ENCODE data around the gene SLC36A4.
"Not testable (repeated sequence)": the region's sequence is repeated elsewhere in the genome, so short reads cannot be mapped to it uniquely, and the experiment has no call there.

The SLC36A4 gene

DNA sequence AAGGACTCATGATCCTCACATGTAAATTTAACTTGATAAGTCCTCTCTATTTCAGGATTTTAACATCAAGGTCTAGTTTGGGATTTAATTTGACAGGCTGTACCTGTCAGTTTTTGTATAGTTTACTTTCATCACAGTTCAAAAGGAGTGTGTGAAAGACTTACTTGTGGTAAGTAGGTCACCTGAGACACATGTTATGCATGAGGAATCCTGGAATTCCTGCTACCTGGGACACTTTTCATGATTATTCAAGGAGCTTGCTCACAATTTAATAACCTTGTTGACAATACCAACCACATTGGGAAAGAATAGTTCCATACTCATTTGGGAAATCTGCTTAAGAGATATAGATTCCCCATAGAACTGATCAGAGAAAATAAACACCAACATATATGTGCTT is 15.8 kb upstream of the SLC36A4 start:
- Mint-ChIP-seq H3K27ac (no peak overlapping the region), H3K9me3 (peaks cover 6% of the 10 kb centered on the region), H3K36me3 (ENCODE audit: low read depth) (peaks cover 4% of the 10 kb centered on the region), H3K4me1 (ENCODE audit: low read depth) (no peaks in the 10 kb centered on the region), H3K4me3 (no peak overlapping the region), H3K27me3 (peaks cover 1% of the 10 kb centered on the region)
- intact Hi-C loops (cut with micrococcal nuclease): no loop called here

DNA sequence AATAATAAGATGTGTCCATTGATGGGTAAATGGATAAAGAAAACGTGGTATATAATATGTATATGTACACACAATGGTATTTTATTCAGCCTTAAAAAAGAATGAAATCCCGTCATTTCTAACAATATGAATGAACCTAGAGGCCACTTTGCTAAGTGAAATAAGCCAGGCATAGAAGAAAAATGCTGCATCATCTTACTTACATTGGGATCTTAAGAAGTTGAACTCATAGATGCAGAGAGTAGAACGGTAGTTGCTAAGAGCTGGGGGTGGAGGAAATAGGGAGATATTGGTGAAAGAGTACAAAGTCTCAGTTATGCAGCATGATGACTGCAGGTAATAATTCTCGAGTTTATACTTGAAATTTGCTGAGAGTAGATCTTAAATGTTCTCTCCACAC is 14.3 kb upstream of the SLC36A4 start:
- Mint-ChIP-seq H3K27ac (no peak overlapping the region), H3K9me3 (peaks cover 13% of the 10 kb centered on the region), H3K27me3 (peaks cover 1% of the 10 kb centered on the region), H3K4me1 (ENCODE audit: low read depth) (no peaks in the 10 kb centered on the region), H3K36me3 (ENCODE audit: low read depth) (peaks cover 9% of the 10 kb centered on the region), H3K4me3 (no peak overlapping the region)
- intact Hi-C loops (cut with micrococcal nuclease): no loop called here

DNA sequence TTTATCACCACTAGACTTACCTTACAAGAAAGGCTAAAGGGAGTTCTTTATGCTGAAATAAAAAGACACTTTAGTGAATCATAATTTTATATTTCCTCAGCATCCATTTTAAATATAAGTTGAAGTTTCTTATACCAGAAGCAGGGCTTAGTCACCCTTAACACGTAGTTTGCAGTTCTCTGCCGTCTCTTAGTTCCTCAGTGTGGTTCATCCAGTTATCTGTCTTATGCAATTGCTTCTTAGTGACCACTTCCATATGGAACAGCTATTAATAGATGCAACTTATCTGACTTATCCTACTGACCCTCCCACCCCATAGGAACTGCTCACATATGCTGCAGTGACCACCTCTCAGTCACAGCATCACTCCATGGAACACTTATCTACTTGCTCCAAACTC is 11.7 kb upstream of the SLC36A4 start:
- Mint-ChIP-seq H3K4me3 (no peak overlapping the region), H3K36me3 (ENCODE audit: low read depth) (peaks cover 9% of the 10 kb centered on the region), H3K27me3 (peaks cover 1% of the 10 kb centered on the region), H3K4me1 (ENCODE audit: low read depth) (no peaks in the 10 kb centered on the region), H3K9me3 (peaks cover 13% of the 10 kb centered on the region), H3K27ac (no peak overlapping the region)
- intact Hi-C loops (cut with micrococcal nuclease): no loop called here

GRCh38 chr11:93208663-93209270 is 11.0 kb upstream of the SLC36A4 start:
- peaks cover 1% of the 10 kb centered on the region for H3K27me3 Mint-ChIP-seq
- H3K4me1 Mint-ChIP-seq (ENCODE audit: low read depth): no peaks in the 10 kb centered on the region
- no peak overlapping the region for H3K27ac Mint-ChIP-seq
- H3K36me3 Mint-ChIP-seq (ENCODE audit: low read depth): peaks cover 9% of the 10 kb centered on the region
- H3K9me3 Mint-ChIP-seq: peaks cover 13% of the 10 kb centered on the region
- H3K4me3 Mint-ChIP-seq: no peak overlapping the region
- intact Hi-C loops (cut with micrococcal nuclease): no loop called here

GRCh38 chr11:93199616-93200015 is 1.8 kb upstream of the SLC36A4 start:
- no peak overlapping the region for H3K4me3 Mint-ChIP-seq
- intact Hi-C loops (cut with micrococcal nuclease): loop anchor here (5.0 to 10.0 kb wide), 5 partner anchors 115 to 928 kb away; partner anchors contain the start of genes C11orf54, MED17, PANX1 and TAF1D
- no peaks in the 10 kb centered on the region for H3K27me3 Mint-ChIP-seq
- H3K9me3 Mint-ChIP-seq: peaks cover 8% of the 10 kb centered on the region
- H3K27ac Mint-ChIP-seq: peak overlapping the region; percentile 32
- H3K4me1 Mint-ChIP-seq (ENCODE audit: low read depth): peaks cover 42% of the 10 kb centered on the region
- H3K36me3 Mint-ChIP-seq (ENCODE audit: low read depth): peaks cover 5% of the 10 kb centered on the region

GRCh38 chr11:93198215-93198845 is 539 bp upstream of the SLC36A4 start:
- Mint-ChIP-seq H3K4me1 (ENCODE audit: low read depth) (peaks cover 50% of the 10 kb centered on the region), H3K4me3 (peak overlapping the region; percentile 87), H3K9me3 (peaks cover 10% of the 10 kb centered on the region), H3K27ac (peak overlapping the region; percentile 96), H3K27me3 (no peaks in the 10 kb centered on the region), H3K36me3 (ENCODE audit: low read depth) (peaks cover 5% of the 10 kb centered on the region)
- intact Hi-C loops (cut with micrococcal nuclease): loop anchor here (5.0 to 10.0 kb wide), 5 partner anchors 114 to 929 kb away; partner anchors contain the start of genes C11orf54, MED17, PANX1 and TAF1D

DNA sequence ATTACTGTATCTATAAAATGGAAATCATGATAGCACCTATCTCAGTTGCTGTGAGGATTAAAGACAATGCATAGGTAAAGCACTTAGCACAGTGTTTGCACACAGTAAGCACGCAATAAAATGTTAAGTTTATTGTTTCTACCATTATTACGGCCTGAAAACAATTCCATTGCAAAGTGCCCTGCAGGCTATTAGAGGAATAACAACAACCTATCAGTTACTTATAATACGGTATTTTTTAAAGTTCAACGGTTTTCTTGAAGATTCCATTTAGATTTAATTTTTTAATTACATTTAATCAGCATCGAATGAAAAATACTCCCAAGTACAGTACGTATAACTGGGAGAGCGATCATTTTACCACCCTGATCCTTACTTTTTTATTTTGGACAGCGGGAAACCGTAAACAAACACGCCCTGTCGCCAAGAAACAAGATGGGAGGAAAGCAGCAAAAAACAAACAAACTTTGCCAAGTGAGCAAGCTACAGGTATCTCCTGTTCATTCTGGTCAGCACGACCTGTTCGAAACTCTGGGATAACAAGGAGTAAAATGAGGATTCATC is 893 bp downstream of the SLC36A4 start:
- Mint-ChIP-seq H3K27me3 (no peaks in the 10 kb centered on the region), H3K4me1 (ENCODE audit: low read depth) (peaks cover 55% of the 10 kb centered on the region), H3K4me3 (peak overlapping the region; percentile 87), H3K9me3 (peaks cover 10% of the 10 kb centered on the region), H3K27ac (peak overlapping the region; percentile 96), H3K36me3 (ENCODE audit: low read depth) (peaks cover 5% of the 10 kb centered on the region)
- intact Hi-C loops (cut with micrococcal nuclease): loop anchor here (1.0 to 10.0 kb wide), 6 partner anchors 112 to 930 kb away; partner anchors contain the start of genes C11orf54, CEP295, MED17 and PANX1

- Mint-ChIP-seq H3K27ac (peak overlapping the region; percentile 60), H3K36me3 (ENCODE audit: low read depth) (peaks cover 5% of the 10 kb centered on the region), H3K9me3 (peaks cover 10% of the 10 kb centered on the region), H3K27me3 (no peaks in the 10 kb centered on the region), H3K4me3 (no peak overlapping the region), H3K4me1 (ENCODE audit: low read depth) (peaks cover 41% of the 10 kb centered on the region)
- intact Hi-C loops (cut with micrococcal nuclease): loop anchor here (5.0 to 10.0 kb wide), 5 partner anchors 110 to 933 kb away; partner anchors contain the start of genes C11orf54, MED17, PANX1 and TAF1D
These were observed 3.0 kb downstream of the SLC36A4 start for GRCh38 chr11:93194673-93195291.

DNA sequence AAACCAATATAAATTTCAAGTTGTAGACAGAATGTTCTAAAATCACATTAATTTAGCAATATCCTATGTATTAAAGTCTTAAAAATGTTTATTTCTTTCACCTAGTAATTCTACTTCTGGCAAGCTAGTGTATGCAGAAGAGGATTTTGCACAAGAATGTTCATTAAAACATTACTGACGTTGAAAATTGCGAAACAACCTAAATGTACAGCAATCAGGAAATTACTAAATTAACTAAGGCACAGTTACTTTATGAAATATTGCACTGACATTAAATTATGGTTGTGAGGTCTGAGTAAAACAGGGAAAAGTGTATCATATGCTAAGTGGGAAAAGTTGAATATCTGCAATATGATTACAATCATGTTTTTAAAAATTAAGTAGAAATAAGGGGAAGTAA is 4.1 kb downstream of the SLC36A4 start:
- Mint-ChIP-seq H3K36me3 (ENCODE audit: low read depth) (peaks cover 5% of the 10 kb centered on the region), H3K4me1 (ENCODE audit: low read depth) (peaks cover 34% of the 10 kb centered on the region), H3K9me3 (peaks cover 10% of the 10 kb centered on the region), H3K4me3 (peak overlapping the region; percentile 36), H3K27ac (peak overlapping the region; percentile 69), H3K27me3 (no peaks in the 10 kb centered on the region)
- intact Hi-C loops (cut with micrococcal nuclease): loop anchor here (10.0 kb wide), 2 partner anchors 109 to 591 kb away; partner anchors contain the start of gene MED17

DNA sequence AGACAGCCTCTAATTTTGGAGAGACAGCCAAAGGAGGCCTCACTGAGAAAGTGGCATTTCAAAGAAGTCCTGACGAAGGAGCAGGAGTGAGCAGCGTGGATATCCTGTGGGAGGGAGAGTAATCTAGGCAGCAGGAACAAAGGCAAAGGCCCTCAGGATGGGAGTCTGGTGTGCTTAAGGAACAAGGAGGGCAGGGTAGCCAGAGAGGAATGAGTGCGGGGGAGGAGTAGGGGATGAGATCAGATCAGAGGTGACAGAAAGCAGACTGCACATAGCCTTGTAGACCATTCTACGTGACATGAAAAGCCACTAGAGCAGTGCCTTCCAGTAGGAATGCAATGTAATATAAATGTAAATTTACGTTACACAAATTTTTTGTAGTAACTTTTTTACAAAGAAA is 5.6 kb downstream of the SLC36A4 start:
- intact Hi-C loops (cut with micrococcal nuclease): loop anchor here (10.0 kb wide), 2 partner anchors 107 to 593 kb away; partner anchors contain the start of gene MED17

DNA sequence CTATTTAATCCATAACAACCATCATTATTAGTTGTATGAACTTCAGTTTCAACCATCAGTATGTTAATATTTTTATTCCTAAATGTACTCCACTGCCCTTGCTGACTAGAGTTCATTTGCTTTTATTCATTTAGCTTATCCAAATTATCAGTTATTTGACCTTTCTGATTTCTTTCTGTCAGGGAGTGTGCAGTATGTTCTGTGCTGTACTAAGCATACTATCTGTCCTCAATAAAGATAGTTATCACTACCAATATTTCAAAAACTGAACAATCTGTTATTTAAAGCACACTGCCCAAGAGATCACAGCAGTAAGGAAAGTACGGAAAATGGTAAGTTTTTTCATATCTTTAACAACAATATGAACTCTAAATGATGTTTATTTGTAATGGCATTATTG is 8.3 kb downstream of the SLC36A4 start:
- intact Hi-C loops (cut with micrococcal nuclease): no loop called here
- Mint-ChIP-seq H3K36me3 (ENCODE audit: low read depth) (peaks cover 15% of the 10 kb centered on the region), H3K4me3 (no peak overlapping the region)

More for the DNA sequence above, 5.6 kb downstream of the SLC36A4 start:
- Mint-ChIP-seq H3K27ac (peak overlapping the region; percentile 60), H3K4me1 (ENCODE audit: low read depth) (peaks cover 35% of the 10 kb centered on the region), H3K27me3 (no peaks in the 10 kb centered on the region), H3K4me3 (no peak overlapping the region), H3K36me3 (ENCODE audit: low read depth) (peaks cover 11% of the 10 kb centered on the region), H3K9me3 (peaks cover 20% of the 10 kb centered on the region)

DNA sequence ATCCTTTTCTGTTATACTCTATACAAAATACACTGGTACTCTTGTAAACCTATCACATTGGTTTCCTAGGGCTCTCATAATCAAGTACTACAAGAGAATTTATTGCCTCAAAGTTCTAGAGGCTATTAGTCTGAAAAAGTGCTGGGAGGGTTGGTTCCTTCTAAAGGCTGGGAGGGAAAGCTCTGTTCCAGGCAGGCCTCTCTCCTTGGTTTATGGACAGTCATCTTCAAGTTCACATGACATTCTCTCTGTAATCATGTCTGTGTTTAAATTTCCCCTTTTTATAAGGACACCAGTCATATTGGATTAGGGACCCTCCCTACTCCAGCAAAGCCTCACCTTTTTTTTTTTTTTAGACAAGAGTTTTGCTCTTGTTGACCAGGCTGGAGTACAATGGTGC is 9.1 kb downstream of the SLC36A4 start:
- Mint-ChIP-seq H3K36me3 (ENCODE audit: low read depth) (peaks cover 15% of the 10 kb centered on the region), H3K4me1 (ENCODE audit: low read depth) (peaks cover 16% of the 10 kb centered on the region), H3K27ac (peak overlapping the region; percentile 32), H3K9me3 (peaks cover 15% of the 10 kb centered on the region), H3K27me3 (no peaks in the 10 kb centered on the region), H3K4me3 (no peak overlapping the region)
- intact Hi-C loops (cut with micrococcal nuclease): no loop called here

More for the DNA sequence above, 8.3 kb downstream of the SLC36A4 start:
- Mint-ChIP-seq H3K9me3 (peaks cover 15% of the 10 kb centered on the region), H3K27me3 (no peaks in the 10 kb centered on the region), H3K4me1 (ENCODE audit: low read depth) (peaks cover 21% of the 10 kb centered on the region), H3K27ac (peak overlapping the region; percentile 32)

DNA sequence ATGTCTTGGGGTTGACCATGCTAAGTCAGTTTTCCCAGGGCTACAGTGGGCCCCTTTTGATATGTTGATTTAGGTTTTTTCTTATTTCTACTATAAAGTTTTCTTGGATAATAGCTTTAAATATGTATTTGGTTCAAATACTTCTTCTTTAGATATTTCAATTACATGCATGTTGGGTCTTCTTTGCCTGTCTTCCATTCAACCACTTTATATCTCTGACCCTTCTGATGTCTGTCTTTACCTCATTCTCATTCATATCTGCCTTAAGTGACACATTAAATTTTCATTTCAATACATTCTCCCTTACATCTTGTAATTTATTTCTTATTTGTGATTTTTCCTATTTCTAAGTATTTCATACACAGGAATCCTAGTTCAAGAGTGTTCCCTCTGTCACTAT is 10.5 kb downstream of the SLC36A4 start:
- Mint-ChIP-seq H3K36me3 (ENCODE audit: low read depth) (peaks cover 16% of the 10 kb centered on the region), H3K9me3 (peaks cover 15% of the 10 kb centered on the region), H3K4me1 (ENCODE audit: low read depth) (peaks cover 13% of the 10 kb centered on the region), H3K27ac (no peak overlapping the region), H3K4me3 (no peak overlapping the region), H3K27me3 (no peaks in the 10 kb centered on the region)
- intact Hi-C loops (cut with micrococcal nuclease): no loop called here

DNA sequence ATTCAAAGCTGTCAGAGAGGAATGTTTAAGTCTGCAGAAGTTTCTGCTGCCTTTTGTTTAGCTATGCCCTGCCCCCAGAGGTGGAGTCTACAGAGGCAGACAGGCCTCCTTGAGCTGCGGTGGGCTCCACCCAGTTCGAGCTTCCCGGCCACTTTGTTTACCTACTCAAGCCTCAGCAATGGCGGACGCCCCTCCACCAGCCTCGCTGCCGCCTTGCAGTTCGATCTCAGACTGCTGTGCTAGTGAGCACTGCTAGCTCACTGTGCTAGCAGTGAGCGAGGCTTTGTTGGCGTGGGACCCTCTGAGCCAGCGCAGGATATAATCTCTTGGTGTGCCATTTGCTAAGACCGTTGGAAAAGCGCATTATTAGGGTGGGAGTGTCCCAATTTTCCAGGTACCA is 19.9 kb downstream of the SLC36A4 start:
- H3K4me1 Mint-ChIP-seq (ENCODE audit: low read depth); H3K27me3 Mint-ChIP-seq; H3K4me3 Mint-ChIP-seq; intact Hi-C loops (cut with micrococcal nuclease); H3K27ac Mint-ChIP-seq: not testable (repeated sequence)
- Mint-ChIP-seq H3K9me3 (peaks cover 30% of the 10 kb centered on the region), H3K36me3 (ENCODE audit: low read depth) (peaks cover 52% of the 10 kb centered on the region)
